GM19324 (cell line): Measurements from ENCODE around the gene STMN3.
"Not testable (repeated sequence)": the region's sequence is repeated elsewhere in the genome, so short reads cannot be mapped to it uniquely, and the experiment has no call there.

Source experiments
- ATAC-seq: cut with Tn5 transposase; IDR thresholded peaks from one replicate; pipeline ENCODE4 v1.9.1; 2021; ENCODE audit warnings: mild to moderate bottlenecking, moderate library complexity; ENCODE audit not compliant: unreplicated experiment, low FRiP score

The STMN3 gene

DNA sequence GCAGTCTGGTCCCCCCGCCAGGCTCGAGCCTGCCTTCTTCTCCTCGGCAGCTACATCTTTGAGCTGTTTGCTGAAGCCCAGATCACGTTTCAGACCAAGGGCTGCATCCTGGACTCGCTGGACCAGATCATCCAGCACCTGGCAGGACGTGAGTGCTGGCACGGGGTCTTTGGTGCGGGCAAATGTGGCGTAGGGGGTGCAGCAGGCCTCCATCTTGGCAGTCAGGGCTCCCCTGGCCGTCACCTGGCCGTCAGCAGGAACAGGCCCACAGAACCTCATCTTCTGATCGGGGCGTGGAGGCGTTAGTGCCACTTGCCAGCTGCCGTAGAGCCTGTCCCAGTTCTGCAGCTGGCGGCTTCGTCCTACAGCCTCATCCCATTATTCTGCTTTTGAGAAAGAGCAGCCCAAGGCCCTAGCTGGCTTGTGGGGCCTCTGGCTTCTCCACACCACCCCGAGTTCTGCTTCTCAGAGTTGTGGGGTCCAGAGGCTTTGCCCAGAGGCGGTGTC lies 26.6 kb upstream of the STMN3 start:
- ATAC-seq: no peak

DNA sequence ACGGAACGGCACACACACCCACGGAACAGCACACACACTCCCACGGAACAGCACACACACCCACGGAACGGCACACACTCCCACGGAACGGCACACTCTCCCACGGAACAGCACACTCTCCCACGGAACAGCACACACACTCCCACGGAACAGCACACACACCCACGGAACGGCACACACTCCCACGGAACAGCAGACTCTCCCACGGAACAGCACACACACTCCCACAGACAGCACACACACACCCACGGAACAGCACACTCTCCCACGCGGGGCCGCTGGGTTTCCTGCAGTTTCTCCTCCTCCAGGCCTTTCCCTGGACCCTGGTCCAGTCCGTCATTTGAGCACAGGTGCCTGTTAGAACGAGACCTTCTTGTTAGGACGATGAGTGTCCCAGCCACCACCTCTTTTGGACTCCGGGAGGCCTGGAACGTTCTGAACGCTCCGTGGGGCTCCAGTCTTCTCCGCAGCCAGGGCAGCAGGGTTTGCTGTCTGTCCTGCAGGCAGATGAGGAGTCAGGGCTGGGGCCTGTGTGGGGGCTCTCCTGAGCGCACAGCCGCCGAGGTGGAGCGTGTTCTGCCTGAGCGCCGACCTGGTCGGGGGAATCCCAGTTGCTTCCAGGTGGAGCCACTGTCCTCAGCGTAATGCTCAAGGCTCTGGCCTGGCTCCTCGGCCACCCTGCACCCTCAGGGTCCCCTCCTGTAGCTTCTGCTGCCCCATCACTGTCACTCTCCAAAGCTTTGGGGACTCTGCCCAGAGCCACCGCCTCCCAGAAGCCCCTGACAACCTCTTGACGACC lies 25.6 kb upstream of the STMN3 start:
- no peak for ATAC-seq

DNA sequence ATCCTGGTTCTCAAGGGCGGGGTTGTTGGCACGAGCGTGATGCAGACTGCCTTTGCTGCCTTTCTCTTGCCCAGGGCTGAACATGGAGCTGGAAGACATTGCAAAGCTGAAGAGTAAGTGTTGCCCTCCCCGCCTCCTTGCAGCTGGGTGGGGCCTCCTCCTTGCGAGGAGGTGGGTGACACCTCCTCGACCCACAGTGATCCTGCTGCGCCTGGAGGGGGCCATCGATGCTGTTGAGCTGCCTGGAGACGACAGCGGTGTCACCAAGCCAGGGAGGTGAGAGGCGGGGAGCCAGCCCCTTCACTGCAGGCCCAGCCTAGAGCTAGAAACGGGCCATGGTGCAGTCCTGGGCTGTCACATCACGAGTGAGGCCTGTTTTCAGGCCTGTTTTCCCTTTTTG lies 24.8 kb upstream of the STMN3 start:
- ATAC-seq: no peak

DNA sequence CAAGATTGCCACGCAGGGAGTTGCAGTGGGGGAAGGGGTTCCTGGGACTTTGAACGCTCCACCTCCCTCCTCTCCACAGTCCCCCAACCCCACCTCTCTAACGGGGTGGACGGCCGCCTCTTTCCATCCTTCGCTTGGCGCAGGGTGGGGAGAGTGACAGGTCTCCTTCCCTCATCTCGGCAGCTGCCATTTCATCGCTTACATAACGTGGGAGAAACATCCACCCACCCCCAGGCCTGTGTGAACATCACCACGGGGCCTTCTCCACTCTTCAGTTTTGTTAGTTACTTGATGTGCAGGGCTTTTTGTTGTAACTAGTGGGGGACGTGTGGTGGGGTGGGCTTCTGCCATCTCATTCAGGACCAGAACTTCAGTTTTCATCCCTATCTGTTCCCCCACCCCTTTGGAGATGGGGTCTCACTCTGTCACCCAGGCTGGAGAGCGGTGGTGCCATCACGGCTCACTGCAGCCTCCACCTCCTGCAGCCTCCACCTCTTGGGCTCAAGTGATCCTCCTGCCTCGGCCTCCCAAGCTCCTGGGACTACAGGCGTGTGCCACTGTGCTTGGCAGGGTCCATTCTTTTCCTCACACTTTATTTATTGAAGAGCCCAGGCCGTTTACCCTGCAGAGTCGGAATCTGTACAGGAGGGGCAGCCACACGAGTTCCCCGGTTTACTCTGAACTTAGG lies 22.6 kb upstream of the STMN3 start:
- ATAC-seq: no peak

DNA sequence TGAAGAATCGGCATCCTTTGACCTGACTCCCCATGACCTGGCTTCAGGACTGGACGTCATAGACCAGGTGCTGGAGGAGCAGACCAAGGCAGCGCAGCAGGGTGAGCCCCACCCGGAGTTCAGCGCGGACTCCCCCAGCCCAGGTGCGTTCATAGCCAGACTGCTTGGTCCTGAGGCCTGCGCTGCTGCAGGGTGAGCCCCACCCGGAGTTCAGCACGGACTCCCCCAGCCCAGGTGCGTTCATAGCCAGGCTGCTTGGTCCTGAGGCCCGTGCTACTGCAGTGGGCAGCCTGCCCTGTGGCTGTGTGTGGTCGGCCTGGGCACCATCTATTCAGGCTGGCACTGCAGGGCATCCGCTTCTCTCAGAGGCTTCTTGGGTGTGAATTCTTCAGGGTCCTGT lies 20.7 kb upstream of the STMN3 start:
- no peak for ATAC-seq

DNA sequence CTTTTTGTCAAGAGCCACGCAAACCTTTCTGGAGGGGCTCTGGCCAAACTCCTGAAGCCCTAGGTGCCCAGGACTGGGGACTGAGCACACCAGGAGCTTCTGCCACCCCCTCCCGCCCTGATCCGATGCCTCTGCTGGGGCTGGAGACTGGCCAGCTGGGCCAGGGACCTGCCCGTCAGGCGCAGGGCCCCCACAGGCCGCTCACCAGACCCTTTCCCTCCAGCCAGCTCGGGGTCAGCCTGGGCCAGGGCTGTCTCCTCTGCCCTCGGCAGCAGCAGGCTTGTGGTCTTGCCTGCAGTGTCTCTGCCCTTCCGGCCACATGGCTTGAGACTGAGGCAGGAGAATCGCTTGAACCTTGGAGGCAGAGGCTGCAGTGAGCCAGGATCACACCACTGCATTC lies 19.4 kb upstream of the STMN3 start:
- no peak for ATAC-seq

DNA sequence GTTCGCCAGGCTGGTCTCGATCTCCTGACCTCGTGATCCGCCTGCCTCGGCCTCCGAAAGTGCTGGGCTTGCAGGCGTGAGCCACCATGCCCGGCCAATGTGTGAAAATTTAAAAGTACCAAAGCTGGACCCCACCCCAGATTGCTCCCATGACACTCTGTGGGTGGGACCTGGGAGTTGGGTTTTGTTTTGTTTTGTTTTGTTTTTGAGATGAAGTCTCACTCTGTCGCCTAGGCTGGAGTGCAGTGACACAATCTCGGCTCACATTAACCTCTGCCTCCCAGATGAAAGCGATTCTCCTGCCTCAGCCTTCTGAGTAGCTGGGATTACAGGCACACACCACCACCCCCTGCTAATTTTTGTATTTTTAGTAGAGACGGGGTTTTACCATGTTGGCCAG lies 18.5 kb upstream of the STMN3 start:
- ATAC-seq: not testable (repeated sequence)

DNA sequence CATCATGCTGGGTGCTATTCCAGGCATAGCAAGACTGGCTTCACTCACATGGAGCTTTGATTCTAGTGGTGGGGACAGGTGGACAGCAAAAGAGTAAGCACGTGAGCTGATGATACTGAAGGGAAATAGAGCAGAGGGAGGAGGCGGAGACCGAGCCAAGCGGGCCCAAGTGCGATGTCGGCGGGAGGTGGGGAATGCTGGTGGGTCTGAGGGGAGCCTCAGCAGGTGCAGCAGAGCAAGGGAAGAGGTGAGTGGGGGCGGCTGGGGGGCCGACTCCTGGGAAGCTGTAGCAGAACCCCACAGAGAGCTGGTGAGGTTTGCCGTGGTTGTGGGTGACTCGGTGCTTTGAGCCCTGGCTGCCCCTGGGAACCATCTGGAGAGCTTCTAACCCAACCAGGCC lies 15.1 kb upstream of the STMN3 start:
- no peak for ATAC-seq

DNA sequence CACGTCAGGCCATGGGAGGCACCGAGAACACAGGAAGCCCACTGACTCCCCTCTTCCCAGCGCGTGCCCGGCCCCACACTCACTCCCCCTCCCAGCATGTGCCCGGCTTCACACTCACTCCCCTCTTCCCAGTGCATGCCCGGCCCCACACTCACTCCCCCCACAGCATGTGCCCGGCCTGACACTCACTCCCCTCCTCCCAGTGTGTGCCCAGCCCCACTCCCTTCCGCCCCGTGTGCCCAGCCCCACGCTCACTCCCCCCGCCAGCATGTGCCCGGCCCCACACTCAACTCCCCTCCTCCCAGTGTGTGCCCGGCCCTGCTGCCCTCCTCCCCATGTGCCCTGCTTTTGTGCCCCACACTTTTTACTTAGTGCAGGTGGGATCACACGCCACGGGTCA lies 14.6 kb upstream of the STMN3 start:
- no peak for ATAC-seq

DNA sequence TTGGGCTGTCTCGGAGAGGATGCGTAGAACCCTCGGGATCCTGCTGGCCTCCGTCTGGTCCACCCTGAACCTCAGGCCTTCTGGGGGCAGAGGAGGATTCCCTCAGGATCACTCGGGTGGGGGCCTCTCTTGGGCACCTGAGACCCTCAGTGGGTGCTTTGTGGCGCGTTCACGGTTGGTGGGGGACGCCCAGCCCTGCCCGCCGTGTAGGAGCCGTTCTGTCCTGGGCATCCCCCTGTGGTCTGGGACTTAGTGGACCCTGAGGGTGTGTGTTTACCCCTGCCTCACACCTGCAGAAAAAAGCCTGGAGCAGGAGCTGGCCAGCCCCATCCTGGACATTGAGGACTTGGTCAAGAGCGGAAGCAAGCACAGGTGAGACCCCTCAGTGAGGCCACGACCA lies 12.5 kb upstream of the STMN3 start:
- no peak for ATAC-seq

DNA sequence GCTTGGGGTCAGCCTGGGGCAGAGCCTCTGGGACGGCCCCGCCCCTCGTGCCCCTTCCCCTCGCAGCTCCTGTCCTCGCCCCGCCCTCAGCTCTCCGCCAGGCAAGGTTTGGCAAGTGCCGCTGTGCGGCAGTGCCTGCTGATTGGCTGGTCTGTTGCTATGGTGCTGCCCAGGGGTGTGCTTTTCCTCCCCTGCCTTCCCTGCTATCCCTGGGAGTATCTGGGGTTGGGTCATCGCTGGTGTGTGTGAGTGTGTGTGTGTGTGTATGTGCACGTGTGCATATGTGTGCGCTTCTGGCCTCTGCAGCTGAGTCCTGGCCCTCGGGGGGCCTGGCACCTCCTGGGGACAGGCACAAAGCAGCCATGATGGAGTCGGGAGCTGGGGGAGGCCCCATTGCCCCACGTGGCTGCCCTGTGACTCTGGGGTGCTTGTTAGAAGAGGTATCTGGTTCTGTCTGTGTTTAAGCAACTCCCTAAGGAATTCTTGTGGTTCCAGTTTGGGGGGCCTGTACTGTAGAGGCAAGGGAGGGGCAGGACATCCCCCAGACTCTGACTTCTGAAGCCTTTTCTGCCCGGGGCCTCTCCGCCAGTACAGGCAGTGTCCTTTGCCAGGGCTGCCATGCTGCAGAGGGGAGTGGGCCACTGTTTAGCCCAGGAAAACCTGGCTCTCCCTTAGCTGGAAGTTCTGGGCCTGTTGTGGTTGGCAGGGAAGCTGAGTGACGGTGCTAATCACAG lies 11.8 kb upstream of the STMN3 start:
- no peak for ATAC-seq

DNA sequence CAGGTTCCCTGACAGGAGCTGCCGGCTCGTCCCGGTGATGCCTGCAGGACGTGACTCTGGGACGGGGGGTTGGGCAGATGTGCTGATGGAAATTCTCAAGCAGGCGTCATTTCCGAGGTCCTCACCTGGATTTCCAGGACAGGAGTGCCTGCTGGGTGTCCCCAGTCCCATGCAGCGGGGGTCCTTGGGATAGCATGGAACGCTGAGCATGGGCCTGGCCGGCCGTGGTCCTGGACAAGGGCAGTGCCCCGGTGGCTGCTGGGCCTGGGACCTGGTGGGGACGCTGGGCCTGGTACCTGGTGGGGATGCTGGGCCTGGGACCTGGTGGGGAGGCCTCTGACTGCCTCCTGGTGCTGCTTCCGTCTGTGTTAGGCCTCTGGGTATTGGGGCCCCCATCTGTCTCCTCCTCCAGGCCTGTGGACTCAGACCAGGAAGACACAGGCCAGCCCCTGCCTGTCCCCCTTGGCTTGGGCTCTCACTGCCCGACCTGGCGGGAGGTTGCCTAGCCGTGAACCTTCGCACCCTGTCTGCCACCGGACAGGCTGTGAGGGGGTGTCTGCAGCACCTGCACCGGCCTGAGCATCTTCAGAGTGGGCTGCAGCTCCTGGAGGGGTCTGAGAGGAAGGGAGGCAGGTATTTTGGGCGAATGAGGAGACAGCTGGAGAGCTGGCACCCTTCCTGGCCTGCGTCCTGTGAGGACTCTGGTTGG lies 11.1 kb upstream of the STMN3 start:
- ATAC-seq: no peak

DNA sequence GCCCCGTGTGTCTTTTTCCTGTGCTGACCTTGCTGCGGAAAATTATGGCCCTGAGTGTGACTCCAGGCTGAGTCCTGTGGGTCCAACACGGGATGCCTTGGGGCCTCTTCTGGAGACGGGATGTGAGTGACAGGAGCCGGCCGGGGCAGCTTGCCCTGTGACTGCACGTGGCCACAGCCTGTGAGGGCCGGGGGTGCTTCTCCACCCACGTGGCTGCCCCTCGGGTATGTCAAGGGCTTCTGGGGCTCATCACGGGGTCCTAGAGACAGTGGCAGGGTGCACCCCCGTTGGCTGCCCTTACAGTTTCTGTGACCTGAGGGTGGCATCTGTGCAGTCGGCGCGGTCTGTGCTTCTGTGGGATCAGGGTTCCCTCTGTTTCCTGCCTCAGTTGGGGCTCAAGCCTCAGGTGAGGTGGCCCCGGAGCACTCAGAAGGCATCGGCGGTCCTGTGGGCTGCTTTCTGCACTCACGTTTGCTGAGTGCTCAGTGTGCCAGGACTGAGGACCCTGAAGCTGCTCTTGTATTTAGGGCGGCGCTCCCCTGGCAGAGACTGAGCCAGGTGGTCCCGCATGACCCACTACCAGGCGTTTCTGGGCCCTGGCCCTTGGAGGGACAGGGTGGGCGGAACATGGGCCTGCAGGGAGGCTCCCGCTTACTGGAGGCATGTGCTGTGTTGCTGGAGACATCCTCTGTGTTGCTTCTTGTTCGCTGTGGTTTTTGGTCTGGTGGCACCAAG lies 10.3 kb upstream of the STMN3 start:
- ATAC-seq: no peak

DNA sequence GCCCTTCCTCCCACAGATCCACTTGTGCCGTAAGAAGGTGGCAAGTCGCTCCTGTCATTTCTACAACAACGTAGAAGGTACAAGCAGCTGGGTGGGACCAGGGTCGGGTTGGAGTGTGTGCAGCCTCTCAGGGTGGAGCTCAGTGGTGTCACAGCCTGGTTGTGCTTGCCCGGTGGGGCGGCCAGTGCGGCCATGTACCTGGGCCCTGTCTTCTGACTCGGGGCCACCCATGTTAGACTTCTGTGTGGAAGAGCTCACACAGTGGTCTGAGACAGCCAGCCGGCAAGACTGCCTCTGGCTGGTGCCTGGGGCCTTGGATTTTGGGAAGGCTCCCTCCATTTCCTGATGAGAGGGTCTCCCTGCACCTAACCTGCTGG lies 9.6 kb upstream of the STMN3 start:
- no peak for ATAC-seq

DNA sequence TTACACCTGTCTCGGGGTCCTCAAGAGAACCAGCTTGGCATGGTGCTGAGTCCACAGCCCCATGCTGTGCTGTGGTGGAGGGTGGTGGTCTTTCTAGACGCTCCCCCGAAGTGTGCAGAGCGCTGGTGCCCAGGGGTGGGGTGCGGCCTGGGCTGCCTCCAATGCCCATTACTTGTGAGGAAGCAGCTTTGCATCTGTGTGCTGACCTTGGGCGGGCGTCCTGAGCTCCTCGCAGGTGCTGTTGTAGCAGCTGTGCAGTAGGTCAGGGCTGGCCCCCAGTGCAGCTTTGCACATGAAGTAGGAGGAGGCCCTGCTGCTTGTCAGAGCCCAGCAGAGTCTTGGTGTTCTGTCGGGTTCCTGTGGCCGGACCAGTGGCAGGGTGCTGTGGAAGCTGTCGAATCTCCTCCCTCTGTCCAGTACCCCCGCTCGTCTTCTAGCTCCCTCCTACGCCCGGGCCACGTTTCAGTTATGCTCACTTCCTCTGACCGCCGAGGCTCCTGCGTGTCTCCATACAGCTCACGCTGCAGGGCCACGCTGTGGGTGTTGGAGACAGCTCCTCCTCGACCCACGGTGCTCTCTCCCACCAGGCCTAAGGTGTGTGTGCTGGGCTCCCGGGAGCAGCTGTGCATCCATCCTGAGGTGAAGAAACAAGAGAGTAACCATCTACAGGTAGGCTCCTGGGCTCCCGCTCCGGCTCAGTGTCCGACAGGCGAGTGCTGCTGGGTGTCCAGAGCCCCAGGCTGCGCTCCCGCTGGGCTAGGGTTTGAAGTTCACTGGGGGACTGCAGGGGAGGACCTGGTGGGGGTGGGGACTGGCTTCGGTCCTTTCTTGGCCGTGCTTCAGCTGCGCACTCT lies 9.0 kb upstream of the STMN3 start:
- no peak for ATAC-seq

DNA sequence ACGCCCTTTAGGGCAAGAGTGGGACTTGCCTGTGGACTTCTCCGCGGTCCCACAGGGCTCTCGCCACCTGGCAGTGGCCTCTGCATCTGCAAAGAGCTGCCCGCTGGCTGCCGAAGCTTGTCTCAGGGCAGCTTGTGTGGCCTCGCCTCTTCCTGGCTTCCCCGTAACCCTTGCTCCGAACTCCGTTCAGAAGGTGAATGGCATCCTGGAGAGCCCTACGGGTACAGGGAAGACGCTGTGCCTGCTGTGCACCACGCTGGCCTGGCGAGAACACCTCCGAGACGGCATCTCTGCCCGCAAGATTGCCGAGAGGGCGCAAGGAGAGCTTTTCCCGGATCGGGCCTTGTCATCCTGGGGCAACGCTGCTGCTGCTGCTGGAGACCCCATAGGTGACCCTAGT lies 7.9 kb upstream of the STMN3 start:
- ATAC-seq: no peak

DNA sequence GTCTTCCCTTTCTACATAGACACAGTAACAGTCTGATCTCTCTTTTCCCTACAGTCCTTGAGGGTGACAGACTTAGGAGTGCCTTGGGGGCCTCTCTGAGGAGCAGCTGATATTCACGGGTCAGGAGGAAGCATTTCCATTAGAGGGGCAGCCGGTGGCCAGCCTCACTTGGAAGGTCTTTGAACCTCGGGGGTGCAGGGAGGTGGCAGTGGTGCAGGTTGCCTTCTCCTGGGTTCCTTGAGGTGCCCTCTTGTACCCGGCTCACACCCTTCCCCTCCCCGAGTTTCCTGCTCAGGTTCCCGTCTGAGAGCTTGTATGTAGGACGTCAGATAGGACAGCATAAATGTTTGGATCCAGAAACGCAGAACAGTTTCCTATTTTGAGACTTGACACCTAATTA lies 7.4 kb upstream of the STMN3 start:
- no peak for ATAC-seq

DNA sequence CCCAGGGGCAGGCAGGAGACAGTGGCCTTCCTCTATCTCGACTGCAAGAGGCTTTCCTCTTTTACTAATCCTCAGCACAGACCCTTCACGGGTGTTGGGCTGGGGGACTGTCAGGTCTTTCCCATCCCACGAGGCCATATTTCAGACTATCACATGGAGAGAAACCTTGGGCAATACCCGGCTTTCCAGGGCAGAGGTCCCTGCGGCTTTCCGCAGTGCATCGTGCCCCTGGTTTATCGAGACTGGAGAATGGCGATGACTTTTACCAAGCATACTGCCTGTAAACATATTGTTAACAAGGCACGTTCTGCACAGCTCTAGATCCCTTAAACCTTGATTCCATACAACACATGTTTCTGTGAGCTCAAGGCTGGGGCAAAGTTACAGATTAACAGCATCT lies 7.0 kb upstream of the STMN3 start:
- not testable (repeated sequence) for ATAC-seq

DNA sequence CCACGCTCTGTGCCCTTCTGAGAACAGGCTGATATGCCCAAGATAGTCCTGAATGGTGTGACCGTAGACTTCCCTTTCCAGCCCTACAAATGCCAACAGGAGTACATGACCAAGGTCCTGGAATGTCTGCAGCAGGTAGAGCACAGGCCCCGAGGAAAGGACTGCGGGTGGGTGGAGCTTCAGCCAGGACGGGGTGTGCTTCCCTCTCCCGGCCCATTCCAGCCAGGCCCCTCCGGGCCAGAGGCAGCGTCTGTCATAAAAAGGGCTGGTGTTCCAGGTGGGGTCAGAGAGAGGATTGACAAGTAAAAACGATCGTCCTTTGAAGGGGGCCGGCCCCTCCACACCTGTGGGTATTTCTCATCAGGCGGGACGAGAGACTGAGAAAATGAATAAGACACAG lies 6.1 kb upstream of the STMN3 start:
- ATAC-seq: no peak
